Neural progenitor cell (in vitro differentiated cells): ENCODE results near the gene DENND4A. TPM values are rescaled to one million over a fixed set of nuclear protein-coding genes. Genes with fewer than 3 reads are reported as not detected.

Source experiments
- DNase-seq: peaks from one replicate; pipeline ENCODE4 v3.0.0-alpha.2; 2016; ENCODE audit warnings: low spot score
- H2AFZ ChIP-seq: fragments of 200-600 bp; sonication (generic); replicated peaks from 2 replicates; pipeline ENCODE4 v1.6.1; 2016; ENCODE audit warnings: antibody characterized with exemption
- H3F3A ChIP-seq: fragments of 200-600 bp; sonication (generic); 2 replicates; pipeline ENCODE4 v1.6.1; 2016; ENCODE audit warnings: antibody characterized with exemption, low read depth
- H3K27ac ChIP-seq: fragments of 200-600 bp; sonication (generic); 2 replicates; pipeline ENCODE4 v1.5.1; 2016; ENCODE audit warnings: mild to moderate bottlenecking
- H3K27me3 ChIP-seq: fragments of 200-600 bp; sonication (generic); 2 replicates; pipeline ENCODE4 v1.6.1; 2016; ENCODE audit warnings: mild to moderate bottlenecking, moderate library complexity
- H3K36me3 ChIP-seq: fragments of 200-600 bp; sonication (generic); 2 replicates; pipeline ENCODE4 v1.5.1; 2016
- H3K4me1 ChIP-seq: fragments of 200-600 bp; sonication (generic); 2 replicates; pipeline ENCODE4 v1.6.1; 2016; ENCODE audit warnings: mixed run types
- H3K4me2 ChIP-seq: fragments of 200-600 bp; sonication (generic); 2 replicates; pipeline ENCODE4 v1.6.1; 2016
- H3K4me3 ChIP-seq: fragments of 200-600 bp; sonication (generic); 2 replicates; pipeline ENCODE4 v1.5.1; 2016
- H3K79me2 ChIP-seq: fragments of 200-600 bp; sonication (generic); 2 replicates; pipeline ENCODE4 v1.6.1; 2016; ENCODE audit warnings: low read depth
- H3K9ac ChIP-seq: fragments of 200-600 bp; sonication (generic); 2 replicates; pipeline ENCODE4 v1.6.1; 2016
- H3K9me3 ChIP-seq: fragments of 200-600 bp; sonication (generic); 2 replicates; pipeline ENCODE4 v1.5.1; 2016; ENCODE audit warnings: low read depth
- H4K20me1 ChIP-seq: fragments of 200-600 bp; sonication (generic); 2 replicates; pipeline ENCODE4 v1.6.1; 2016; ENCODE audit warnings: low read depth
- H3K27ac Mint-ChIP-seq: 3 replicates; pipeline ENCODE4 v1.8.0; 2021; ENCODE audit warnings: mixed read lengths
- H3K27me3 Mint-ChIP-seq: 2 replicates; pipeline ENCODE4 v1.8.0; 2022; ENCODE audit warnings: low read depth, mild to moderate bottlenecking, inconsistent platforms, moderate library complexity, mixed read lengths; ENCODE audit not compliant: insufficient read depth
- H3K36me3 Mint-ChIP-seq: 3 replicates; pipeline ENCODE4 v1.8.0; 2021; ENCODE audit warnings: mixed read lengths
- H3K4me1 Mint-ChIP-seq: 3 replicates; pipeline ENCODE4 v1.8.0; 2021; ENCODE audit warnings: mixed read lengths
- H3K4me3 Mint-ChIP-seq: 3 replicates; pipeline ENCODE4 v1.8.0; 2021; ENCODE audit warnings: mild to moderate bottlenecking, moderate library complexity, mixed read lengths
- H3K9me3 Mint-ChIP-seq: 3 replicates; pipeline ENCODE4 v1.8.0; 2020; ENCODE audit warnings: mixed read lengths
- CTCF ChIP-seq: fragments of 200-600 bp; sonication (generic); IDR thresholded peaks from 2 replicates; pipeline ENCODE4 v1.5.1; 2017; ENCODE audit warnings: antibody characterized with exemption, mild to moderate bottlenecking
- EZH2 ChIP-seq: fragments of 200-600 bp; sonication (generic); IDR thresholded peaks from 2 replicates; pipeline ENCODE4 v1.6.1; 2017; ENCODE audit warnings: antibody characterized with exemption, mild to moderate bottlenecking, moderate library complexity
- EZH2phosphoT487 ChIP-seq: fragments of 200-600 bp; sonication (generic); IDR thresholded peaks from 2 replicates; pipeline ENCODE4 v1.6.1; 2017; ENCODE audit warnings: antibody characterized with exemption
- total RNA-seq: library from RNA; depleted of rRNA; stranded (reverse); fragments of >200 nt; gene quantifications from 2 replicates; pipeline ENCODE4 v1.2.3, GENCODE V29; 2015; ENCODE audit warnings: low replicate concordance

Gene DENND4A
- total RNA-seq, 1 donor from 2014 or later = 4.8 TPM

- Histone ChIP-seq H3F3A (no peaks in the 10 kb centered on the region), H4K20me1 (peaks cover 5% of the 10 kb centered on the region), H3K4me2 (no peak overlapping the region), H3K79me2 (no peaks in the 10 kb centered on the region), H3K36me3 (no peaks in the 10 kb centered on the region), H3K27ac (no peak overlapping the region), H3K9ac (no peak overlapping the region), H2AFZ (no peak overlapping the region), H3K27me3 (no peaks in the 10 kb centered on the region), H3K4me3 (no peak overlapping the region), H3K4me1 (no peaks in the 10 kb centered on the region), H3K9me3 (no peaks in the 10 kb centered on the region)
- Mint-ChIP-seq H3K4me1 (no peaks in the 10 kb centered on the region), H3K4me3 (no peak overlapping the region), H3K36me3 (no peaks in the 10 kb centered on the region), H3K27me3 (no peaks in the 10 kb centered on the region), H3K27ac (no peak overlapping the region), H3K9me3 (no peaks in the 10 kb centered on the region)
- DNase-seq = no peak
- TF ChIP-seq EZH2phosphoT487 (no peak), CTCF (no peak), EZH2 (no peak)
These were observed 147.8 kb downstream of the DENND4A start for GRCh38 chr15:65644282-65644681.

- Histone ChIP-seq H3K27ac (no peak overlapping the region), H3K9ac (no peak overlapping the region), H3K4me3 (no peak overlapping the region), H4K20me1 (peaks cover 8% of the 10 kb centered on the region), H3F3A (no peaks in the 10 kb centered on the region), H3K4me1 (no peaks in the 10 kb centered on the region), H3K4me2 (no peak overlapping the region), H2AFZ (no peak overlapping the region), H3K79me2 (no peaks in the 10 kb centered on the region), H3K9me3 (no peaks in the 10 kb centered on the region), H3K36me3 (no peaks in the 10 kb centered on the region), H3K27me3 (no peaks in the 10 kb centered on the region)
- H3K36me3 Mint-ChIP-seq = no peaks in the 10 kb centered on the region
- H3K4me1 Mint-ChIP-seq = no peaks in the 10 kb centered on the region
- H3K9me3 Mint-ChIP-seq = no peaks in the 10 kb centered on the region
- H3K4me3 Mint-ChIP-seq = no peak overlapping the region
- DNase-seq = no peak
- no peak for TF ChIP-seq CTCF
- no peak for TF ChIP-seq EZH2phosphoT487
- TF ChIP-seq EZH2 = no peak
- peak overlapping the region; percentile 16 for H3K27ac Mint-ChIP-seq
- no peaks in the 10 kb centered on the region for H3K27me3 Mint-ChIP-seq
These were observed 149.5 kb downstream of the DENND4A start for GRCh38 chr15:65642594-65642993.

GRCh38 chr15:65641768-65642475, 150.2 kb downstream of the DENND4A start:
- TF ChIP-seq EZH2phosphoT487 = no peak
- no peak for TF ChIP-seq EZH2
- H3K9ac ChIP-seq = no peak overlapping the region
- H2AFZ ChIP-seq = no peak overlapping the region
- no peaks in the 10 kb centered on the region for H3K4me1 ChIP-seq
- Mint-ChIP-seq H3K4me1 (no peaks in the 10 kb centered on the region), H3K27me3 (no peaks in the 10 kb centered on the region), H3K36me3 (no peaks in the 10 kb centered on the region), H3K27ac (no peak overlapping the region), H3K4me3 (no peak overlapping the region), H3K9me3 (no peaks in the 10 kb centered on the region)
- H3K27me3 ChIP-seq = no peaks in the 10 kb centered on the region
- H3K4me3 ChIP-seq = no peak overlapping the region
- no peaks in the 10 kb centered on the region for H3F3A ChIP-seq
- no peaks in the 10 kb centered on the region for H3K9me3 ChIP-seq
- no peak overlapping the region for H3K27ac ChIP-seq
- no peaks in the 10 kb centered on the region for H3K36me3 ChIP-seq
- H4K20me1 ChIP-seq = peaks cover 8% of the 10 kb centered on the region
- DNase-seq = peak; percentile 44
- H3K79me2 ChIP-seq = no peaks in the 10 kb centered on the region
- H3K4me2 ChIP-seq = no peak overlapping the region

- Histone ChIP-seq H3K9me3 (no peaks in the 10 kb centered on the region), H3K79me2 (no peaks in the 10 kb centered on the region), H3F3A (no peaks in the 10 kb centered on the region), H3K4me3 (no peak overlapping the region), H4K20me1 (peaks cover 8% of the 10 kb centered on the region), H2AFZ (no peak overlapping the region), H3K9ac (no peak overlapping the region), H3K4me2 (no peak overlapping the region), H3K36me3 (no peaks in the 10 kb centered on the region), H3K4me1 (no peaks in the 10 kb centered on the region), H3K27me3 (no peaks in the 10 kb centered on the region), H3K27ac (no peak overlapping the region)
- Mint-ChIP-seq H3K36me3 (no peaks in the 10 kb centered on the region), H3K27ac (no peak overlapping the region), H3K4me1 (no peaks in the 10 kb centered on the region), H3K27me3 (no peaks in the 10 kb centered on the region), H3K4me3 (no peak overlapping the region), H3K9me3 (no peaks in the 10 kb centered on the region)
- DNase-seq = no peak
- TF ChIP-seq EZH2 = no peak
- no peak for TF ChIP-seq CTCF
- no peak for TF ChIP-seq EZH2phosphoT487
These were observed 152.6 kb downstream of the DENND4A start for GRCh38 chr15:65639509-65639908.
